Measurements from ENCODE around the gene KIF26B. TPM values are rescaled to one million over a fixed set of nuclear protein-coding genes. Genes with fewer than 3 reads are reported as not detected.

Gene KIF26B
- total and polyA plus RNA-seq, 7 donors: 0.01 to 0.32 (median 0.06) TPM

GRCh38 chr1:245461681-245462080 lies 306.9 kb downstream of the KIF26B start:
- no peak for ATAC-seq

GRCh38 chr1:245462161-245462560 lies 307.4 kb downstream of the KIF26B start:
- no peak for ATAC-seq
- WGBS, 3 donors: 73 to 79% (median 77%) methylated on average over 7 of the region's 7 CpGs
- no peak overlapping the region for H3K4me3 ChIP-seq
- no peaks in the 10 kb centered on the region for H3K27me3 ChIP-seq (ENCODE audit: insufficient read depth in 3 of 3, low read length in 2 of 3)
- no peak for TF ChIP-seq CTCF (IDR thresholded peaks at IDR 0.05)
- intact Hi-C loops (cut with DNase I): no loop called here
- DNase-seq: no peak
- no peak overlapping the region for H3K27ac ChIP-seq
- H3K4me1 ChIP-seq: no peaks in the 10 kb centered on the region
- no peaks in the 10 kb centered on the region for H3K9me3 ChIP-seq
- no peaks in the 10 kb centered on the region for H3K36me3 ChIP-seq (ENCODE audit: insufficient read depth in 1 of 2, low read depth in 1 of 2)

More at GRCh38 chr1:245461681-245462080, 306.9 kb downstream of the KIF26B start:
- H3K27ac ChIP-seq: no peak overlapping the region
- no peaks in the 10 kb centered on the region for H3K36me3 ChIP-seq (ENCODE audit: insufficient read depth in 1 of 2, low read depth in 1 of 2)
- 83 to 89% (median 85%) methylated on average over 5 of the region's 5 CpGs for WGBS, 3 donors
- H3K9me3 ChIP-seq: no peaks in the 10 kb centered on the region
- intact Hi-C loops (cut with DNase I): no loop called here
- no peak for DNase-seq
- no peaks in the 10 kb centered on the region for H3K27me3 ChIP-seq (ENCODE audit: insufficient read depth in 3 of 3, low read length in 2 of 3)
- TF ChIP-seq CTCF (IDR thresholded peaks at IDR 0.05): no peak
- H3K4me1 ChIP-seq: no peaks in the 10 kb centered on the region
- no peak overlapping the region for H3K4me3 ChIP-seq

- 55 to 58% (median 56%) methylated on average over 11 of the region's 11 CpGs for WGBS, 3 donors
- Histone ChIP-seq H3K4me3 (no peak overlapping the region), H3K36me3 (ENCODE audit: insufficient read depth in 1 of 2, low read depth in 1 of 2) (no peaks in the 10 kb centered on the region), H3K9me3 (no peaks in the 10 kb centered on the region), H3K4me1 (no peaks in the 10 kb centered on the region), H3K27me3 (ENCODE audit: insufficient read depth in 3 of 3, low read length in 2 of 3) (no peaks in the 10 kb centered on the region), H3K27ac (no peak overlapping the region)
- no peak for ATAC-seq
- DNase-seq: no peak
- TF ChIP-seq CTCF (IDR thresholded peaks at IDR 0.05): no peak
- intact Hi-C loops (cut with DNase I): no loop called here
Observed at GRCh38 chr1:245463392-245464165, 308.8 kb downstream of the KIF26B start.

GRCh38 chr1:245464290-245464689 lies 309.5 kb downstream of the KIF26B start:
- H3K9me3 ChIP-seq: no peaks in the 10 kb centered on the region
- no peak for TF ChIP-seq CTCF (IDR thresholded peaks at IDR 0.05)
- H3K27ac ChIP-seq: no peak overlapping the region
- H3K4me1 ChIP-seq: no peaks in the 10 kb centered on the region
- no peak overlapping the region for H3K4me3 ChIP-seq
- intact Hi-C loops (cut with DNase I): no loop called here
- H3K36me3 ChIP-seq (ENCODE audit: insufficient read depth in 1 of 2, low read depth in 1 of 2): no peaks in the 10 kb centered on the region
- DNase-seq (no peak), ATAC-seq (no peak)
- no peaks in the 10 kb centered on the region for H3K27me3 ChIP-seq (ENCODE audit: insufficient read depth in 3 of 3, low read length in 2 of 3)
- 85 to 94% (median 87%) methylated on average over 15 of the region's 15 CpGs for WGBS, 3 donors

GRCh38 chr1:245465666-245466065 lies 310.9 kb downstream of the KIF26B start:
- DNase-seq: no peak
- TF ChIP-seq CTCF (IDR thresholded peaks at IDR 0.05): no peak
- Histone ChIP-seq H3K4me3 (no peak overlapping the region), H3K27me3 (ENCODE audit: insufficient read depth in 3 of 3, low read length in 2 of 3) (no peaks in the 10 kb centered on the region), H3K9me3 (no peaks in the 10 kb centered on the region), H3K27ac (no peak overlapping the region), H3K4me1 (no peaks in the 10 kb centered on the region), H3K36me3 (ENCODE audit: insufficient read depth in 1 of 2, low read depth in 1 of 2) (no peaks in the 10 kb centered on the region)
- intact Hi-C loops (cut with DNase I): no loop called here
- no peak for ATAC-seq
- WGBS, 3 donors: 60 to 66% (median 63%) methylated on average over 16 of the region's 16 CpGs
